ENCODE measurements around the gene SLC35B1.

The SLC35B1 gene

GRCh38 chr17:49717371-49717861, 9.7 kb upstream of the SLC35B1 start:
- CTCF ChIA-PET: interaction anchor here (40.4 kb wide), 1 partner anchor 144 kb away, joined by 880 read pairs; the partner anchor contains the start of gene NXPH3
- DNase-seq (ENCODE audit: extremely low spot score): no peak
- POLR2A ChIA-PET: no interaction called here
- no peak for TF ChIP-seq CTCF (IDR thresholded peaks at IDR 0.05; ENCODE audit: control extremely low read depth, extremely low read depth, low read depth, missing control alignments)

GRCh38 chr17:49716668-49717364, 9.1 kb upstream of the SLC35B1 start:
- TF ChIP-seq CTCF (IDR thresholded peaks at IDR 0.05; ENCODE audit: control extremely low read depth, extremely low read depth, low read depth, missing control alignments): no peak
- POLR2A ChIA-PET: no interaction called here
- DNase-seq (ENCODE audit: extremely low spot score): no peak
- CTCF ChIA-PET: interaction anchor here (40.4 kb wide), 1 partner anchor 143 kb away, joined by 880 read pairs; the partner anchor contains the start of gene NXPH3

- ChIA-PET POLR2A (no interaction called here), CTCF (interaction anchor here (1.1 to 40.4 kb wide), 4 partner anchors 12 to 159 kb away, joined by 3 to 880 read pairs (median 10); partner anchors contain the start of gene NXPH3)
- TF ChIP-seq CTCF (IDR thresholded peaks at IDR 0.05; ENCODE audit: control extremely low read depth, extremely low read depth, low read depth, missing control alignments): no peak
- no peak for DNase-seq (ENCODE audit: extremely low spot score)
Observed at GRCh38 chr17:49715717-49716279, 8.0 kb upstream of the SLC35B1 start.

- DNase-seq (ENCODE audit: extremely low spot score): no peak
- ChIA-PET POLR2A (no interaction called here), CTCF (interaction anchor here (0.9 to 40.4 kb wide), 5 partner anchors 12 to 158 kb away, joined by 3 to 880 read pairs (median 10); partner anchors contain the start of gene NXPH3)
- no peak for TF ChIP-seq CTCF (IDR thresholded peaks at IDR 0.05; ENCODE audit: control extremely low read depth, extremely low read depth, low read depth, missing control alignments)
Observed at GRCh38 chr17:49715216-49715615, 7.5 kb upstream of the SLC35B1 start.

- DNase-seq (ENCODE audit: extremely low spot score): no peak
- ChIA-PET CTCF (interaction anchor here (0.9 to 40.4 kb wide), 35 partner anchors 12 to 561 kb away, joined by 3 to 880 read pairs (median 5); partner anchors contain the start of genes FAM117A and NXPH3), POLR2A (interaction anchor here (0.5 to 1.9 kb wide), 3 partner anchors 8 to 417 kb away, joined by 3 to 12 read pairs (median 4); partner anchors contain the start of gene FAM117A)
- no peak for TF ChIP-seq CTCF (IDR thresholded peaks at IDR 0.05; ENCODE audit: control extremely low read depth, extremely low read depth, low read depth, missing control alignments)
Observed at GRCh38 chr17:49708515-49709183, 885 bp upstream of the SLC35B1 start.

- POLR2A ChIA-PET: interaction anchor here (1.9 kb wide), 1 partner anchor 57 kb away, joined by 12 read pairs; the partner anchor contains the start of gene FAM117A
- no peak for TF ChIP-seq CTCF (IDR thresholded peaks at IDR 0.05; ENCODE audit: control extremely low read depth, extremely low read depth, low read depth, missing control alignments)
- CTCF ChIA-PET: interaction anchor here (0.7 to 40.4 kb wide), 20 partner anchors 12 to 562 kb away, joined by 3 to 880 read pairs (median 12); partner anchors contain the start of genes FAM117A and NXPH3
- DNase-seq (ENCODE audit: extremely low spot score): no peak
Observed at GRCh38 chr17:49707246-49707607, 537 bp downstream of the SLC35B1 start.
